ENCODE results near the gene FAM241A. TPM values are rescaled to one million over a fixed set of nuclear protein-coding genes. Genes with fewer than 3 reads are reported as not detected.
"Not testable (repeated sequence)": the region's sequence is repeated elsewhere in the genome, so short reads cannot be mapped to it uniquely, and the experiment has no call there.

Gene FAM241A
- 6.3 TPM for total RNA-seq (ENCODE audit: insufficient read depth, low replicate concordance)

- DNase-seq (ENCODE audit: low spot score): peak; percentile 80
Measured at GRCh38 chr4:112145326-112145789, at the start of gene FAM241A. TSS of gene FAM241A (plus strand) at chr4:112145454. CDS start at chr4:112145581, 127 bp downstream.

GRCh38 chr4:112098841-112099530, 46.3 kb upstream of the FAM241A start:
- peak; percentile 64 for DNase-seq (ENCODE audit: low spot score)

GRCh38 chr4:112099701-112100297, 45.5 kb upstream of the FAM241A start:
- DNase-seq (ENCODE audit: low spot score): peak; percentile 78

- DNase-seq (ENCODE audit: low spot score): no peak
Measured at GRCh38 chr4:112102875-112103370, 42.3 kb upstream of the FAM241A start.

GRCh38 chr4:112105201-112105969, 39.9 kb upstream of the FAM241A start:
- DNase-seq (ENCODE audit: low spot score): no peak

GRCh38 chr4:112109360-112110058, 35.7 kb upstream of the FAM241A start:
- peak; percentile 9 for DNase-seq (ENCODE audit: low spot score)

- no peak for DNase-seq (ENCODE audit: low spot score)
Measured at GRCh38 chr4:112110059-112110425, 35.2 kb upstream of the FAM241A start.

GRCh38 chr4:112111306-112111705, 33.9 kb upstream of the FAM241A start:
- no peak for DNase-seq (ENCODE audit: low spot score)

GRCh38 chr4:112112095-112112494, 33.2 kb upstream of the FAM241A start:
- DNase-seq (ENCODE audit: low spot score): not testable (repeated sequence)

- no peak for DNase-seq (ENCODE audit: low spot score)
Measured at GRCh38 chr4:112112590-112113170, 32.6 kb upstream of the FAM241A start.

- DNase-seq (ENCODE audit: low spot score): no peak
Measured at GRCh38 chr4:112113864-112114263, 31.4 kb upstream of the FAM241A start.

- DNase-seq (ENCODE audit: low spot score): no peak
Measured at GRCh38 chr4:112114452-112114851, 30.8 kb upstream of the FAM241A start.

GRCh38 chr4:112118742-112119352, 26.4 kb upstream of the FAM241A start:
- DNase-seq (ENCODE audit: low spot score): no peak

GRCh38 chr4:112119353-112119783, 25.9 kb upstream of the FAM241A start:
- no peak for DNase-seq (ENCODE audit: low spot score)

GRCh38 chr4:112120021-112120420, 25.2 kb upstream of the FAM241A start:
- no peak for DNase-seq (ENCODE audit: low spot score)

- DNase-seq (ENCODE audit: low spot score): no peak
Measured at GRCh38 chr4:112125416-112125815, 19.8 kb upstream of the FAM241A start.

- peak; percentile 71 for DNase-seq (ENCODE audit: low spot score)
Measured at GRCh38 chr4:112127048-112127637, 18.1 kb upstream of the FAM241A start.

- no peak for DNase-seq (ENCODE audit: low spot score)
Measured at GRCh38 chr4:112127803-112128202, 17.5 kb upstream of the FAM241A start.

- no peak for DNase-seq (ENCODE audit: low spot score)
Measured at GRCh38 chr4:112128452-112128851, 16.8 kb upstream of the FAM241A start.

GRCh38 chr4:112130906-112131305, 14.3 kb upstream of the FAM241A start:
- DNase-seq (ENCODE audit: low spot score): no peak

All from umbilical cord (tissue), 2 donors.